H7 (cell line): Measurements from ENCODE around the gene HABP4. TPM values are rescaled to one million over a fixed set of nuclear protein-coding genes. Genes with fewer than 3 reads are reported as not detected.

Source experiments
- DNase-seq: peaks from one replicate; pipeline ENCODE4 v3.0.0; 2012
- H3K27me3 ChIP-seq: 2 replicates; pipeline ENCODE4 v1.6.0; 2011; ENCODE audit warnings: mild to moderate bottlenecking, low read length; ENCODE audit not compliant: control insufficient read depth, insufficient read depth
- H3K36me3 ChIP-seq: replicated peaks from 2 replicates; pipeline ENCODE4 v1.5.1; 2011; ENCODE audit warnings: low read length; ENCODE audit not compliant: control insufficient read depth, insufficient read depth
- H3K4me3 ChIP-seq: 2 replicates; pipeline ENCODE4 v1.5.1; 2011; ENCODE audit warnings: low read depth, mild to moderate bottlenecking, control low read depth, low read length, moderate library complexity; ENCODE audit not compliant: insufficient read depth
- total RNA-seq: library from RNA; depleted of rRNA; stranded (reverse); fragments of >200 nt; shearing (Covaris generic); gene quantifications from 2 replicates; pipeline ENCODE4 v1.2.3, GENCODE V29; 2014

HABP4 gene
- total RNA-seq, 1 experiment from 2014 or later: 4.6 TPM

GRCh38 chr9:96449523-96449844 is 485 bp upstream of the HABP4 start:
- peaks cover 22% of the 10 kb centered on the region for H3K27me3 ChIP-seq
- H3K4me3 ChIP-seq: peak overlapping the region; percentile 51
- DNase-seq: peak; percentile 62
- no peaks in the 10 kb centered on the region for H3K36me3 ChIP-seq

GRCh38 chr9:96450613-96451528 is 902 bp downstream of the HABP4 start:
- Histone ChIP-seq H3K27me3 (peaks cover 22% of the 10 kb centered on the region), H3K4me3 (peak overlapping the region; percentile 75), H3K36me3 (no peaks in the 10 kb centered on the region)
- DNase-seq: peak; percentile 81

- peak; percentile 60 for DNase-seq
- no peak overlapping the region for H3K4me3 ChIP-seq
- H3K27me3 ChIP-seq: peaks cover 18% of the 10 kb centered on the region
- no peaks in the 10 kb centered on the region for H3K36me3 ChIP-seq
These were observed 3.7 kb downstream of the HABP4 start for GRCh38 chr9:96453625-96454024.

GRCh38 chr9:96457266-96457665 is 7.3 kb downstream of the HABP4 start:
- Histone ChIP-seq H3K4me3 (no peak overlapping the region), H3K36me3 (no peaks in the 10 kb centered on the region; the same call in 1 of the 2 replicates), H3K27me3 (no peaks in the 10 kb centered on the region)
- DNase-seq: no peak

- peak; percentile 29 for DNase-seq
- no peaks in the 10 kb centered on the region; the same call in 1 of the 2 replicates for H3K36me3 ChIP-seq
- H3K4me3 ChIP-seq: no peak overlapping the region
These were observed 8.3 kb downstream of the HABP4 start for GRCh38 chr9:96458226-96458625.

GRCh38 chr9:96459268-96460007 is 9.5 kb downstream of the HABP4 start:
- Histone ChIP-seq H3K4me3 (no peak overlapping the region), H3K36me3 (no peaks in the 10 kb centered on the region; the same call in 1 of the 2 replicates), H3K27me3 (no peaks in the 10 kb centered on the region)
- DNase-seq: no peak

More at GRCh38 chr9:96458226-96458625, 8.3 kb downstream of the HABP4 start:
- H3K27me3 ChIP-seq: no peaks in the 10 kb centered on the region

- H3K4me3 ChIP-seq: no peak overlapping the region
- no peaks in the 10 kb centered on the region for H3K27me3 ChIP-seq
- DNase-seq: no peak
- H3K36me3 ChIP-seq: no peaks in the 10 kb centered on the region; the same call in 1 of the 2 replicates
These were observed 10.5 kb downstream of the HABP4 start for GRCh38 chr9:96460470-96460869.

- DNase-seq: no peak
- H3K4me3 ChIP-seq: no peak overlapping the region
- no peaks in the 10 kb centered on the region for H3K27me3 ChIP-seq
- peaks cover 2% of the 10 kb centered on the region for H3K36me3 ChIP-seq
These were observed 10.9 kb downstream of the HABP4 start for GRCh38 chr9:96460882-96461281.

- no peak for DNase-seq
- Histone ChIP-seq H3K36me3 (peaks cover 2% of the 10 kb centered on the region), H3K4me3 (no peak overlapping the region), H3K27me3 (no peaks in the 10 kb centered on the region)
These were observed 11.4 kb downstream of the HABP4 start for GRCh38 chr9:96461336-96461735.

GRCh38 chr9:96462541-96462940 is 12.6 kb downstream of the HABP4 start:
- Histone ChIP-seq H3K4me3 (no peak overlapping the region), H3K36me3 (peaks cover 6% of the 10 kb centered on the region), H3K27me3 (no peaks in the 10 kb centered on the region)
- no peak for DNase-seq

- H3K36me3 ChIP-seq: peaks cover 6% of the 10 kb centered on the region
- no peak for DNase-seq
- H3K4me3 ChIP-seq: no peak overlapping the region
- no peaks in the 10 kb centered on the region for H3K27me3 ChIP-seq
These were observed 14.5 kb downstream of the HABP4 start for GRCh38 chr9:96464426-96464825.

- DNase-seq: no peak
- Histone ChIP-seq H3K27me3 (no peaks in the 10 kb centered on the region), H3K36me3 (peaks cover 6% of the 10 kb centered on the region), H3K4me3 (no peak overlapping the region)
These were observed 17.8 kb downstream of the HABP4 start for GRCh38 chr9:96467784-96468183.

- no peak for DNase-seq
- H3K27me3 ChIP-seq: no peaks in the 10 kb centered on the region
These were observed 26.0 kb downstream of the HABP4 start for GRCh38 chr9:96476013-96476412.

GRCh38 chr9:96476591-96476990 is 26.6 kb downstream of the HABP4 start:
- peaks cover 4% of the 10 kb centered on the region for H3K36me3 ChIP-seq
- no peak overlapping the region for H3K4me3 ChIP-seq
- no peaks in the 10 kb centered on the region for H3K27me3 ChIP-seq
- DNase-seq: no peak

More at GRCh38 chr9:96476013-96476412, 26.0 kb downstream of the HABP4 start:
- Histone ChIP-seq H3K4me3 (no peak overlapping the region), H3K36me3 (peaks cover 4% of the 10 kb centered on the region)
